Lower leg skin (tissue), 3 donors: ENCODE measurements around the gene AAMP.

Source experiments
- POLR2A ChIP-seq, 2 donors: fragments of 450-650 bp; IDR thresholded peaks; one replicate each; pipeline ENCODE4 v1.6.1; 2016 to 2017; ENCODE audit warnings: antibody characterized with exemption in 2 of 2, mild to moderate bottlenecking in 1 of 2, moderate library complexity in 1 of 2
- TF ChIP-seq, protein P1 (sequence below), 3 donors: fragments of 450-650 bp; IDR thresholded peaks; one replicate each; pipeline ENCODE4 v1.5.1; 2016; ENCODE audit warnings: antibody characterized with exemption in 3 of 3, mild to moderate bottlenecking in 3 of 3, moderate library complexity in 2 of 3

DNA sequence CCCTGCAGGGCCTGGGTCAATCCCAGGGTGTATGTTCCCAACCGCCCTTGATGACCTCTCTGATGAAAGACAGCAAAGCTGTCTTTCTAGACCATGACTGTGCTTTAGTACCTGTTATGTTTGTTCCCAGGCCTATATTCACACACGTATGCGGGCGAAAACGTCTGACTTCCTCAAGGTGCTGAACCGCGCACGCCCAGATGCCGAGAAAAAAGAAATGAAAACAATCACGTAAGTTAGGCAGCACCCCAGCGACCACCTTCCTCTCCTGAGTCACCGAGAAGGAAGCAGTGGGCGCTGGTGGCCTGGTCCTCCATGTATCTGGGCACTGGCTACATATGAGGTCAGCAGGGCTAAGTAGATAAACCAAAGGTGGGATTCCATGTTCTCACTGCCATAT is 20.2 kb downstream of the AAMP start:
- TF ChIP-seq, protein P1, sequence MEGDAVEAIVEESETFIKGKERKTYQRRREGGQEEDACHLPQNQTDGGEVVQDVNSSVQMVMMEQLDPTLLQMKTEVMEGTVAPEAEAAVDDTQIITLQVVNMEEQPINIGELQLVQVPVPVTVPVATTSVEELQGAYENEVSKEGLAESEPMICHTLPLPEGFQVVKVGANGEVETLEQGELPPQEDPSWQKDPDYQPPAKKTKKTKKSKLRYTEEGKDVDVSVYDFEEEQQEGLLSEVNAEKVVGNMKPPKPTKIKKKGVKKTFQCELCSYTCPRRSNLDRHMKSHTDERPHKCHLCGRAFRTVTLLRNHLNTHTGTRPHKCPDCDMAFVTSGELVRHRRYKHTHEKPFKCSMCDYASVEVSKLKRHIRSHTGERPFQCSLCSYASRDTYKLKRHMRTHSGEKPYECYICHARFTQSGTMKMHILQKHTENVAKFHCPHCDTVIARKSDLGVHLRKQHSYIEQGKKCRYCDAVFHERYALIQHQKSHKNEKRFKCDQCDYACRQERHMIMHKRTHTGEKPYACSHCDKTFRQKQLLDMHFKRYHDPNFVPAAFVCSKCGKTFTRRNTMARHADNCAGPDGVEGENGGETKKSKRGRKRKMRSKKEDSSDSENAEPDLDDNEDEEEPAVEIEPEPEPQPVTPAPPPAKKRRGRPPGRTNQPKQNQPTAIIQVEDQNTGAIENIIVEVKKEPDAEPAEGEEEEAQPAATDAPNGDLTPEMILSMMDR (IDR thresholded peaks at IDR 0.05), result no peak
- no peak for TF ChIP-seq POLR2A (IDR thresholded peaks at IDR 0.05)
